A549 (cell line): ENCODE results near the gene ZNF692. TPM values are rescaled to one million over a fixed set of nuclear protein-coding genes. Genes with fewer than 3 reads are reported as not detected.

Experiments used
- ATAC-seq, 2 experiments: fragments of 200-7000 bp in 1 of 2; fragments of >200 bp in 1 of 2; cut with Nextera tagmentation in 1 of 2; cut with Tn5 transposase in 1 of 2; 3 replicates each; pipeline versions ENCODE4 v1.8.0 to v1.9.1; 2018 to 2020; ENCODE audit warnings: mild to moderate bottlenecking in 1 of 2, moderate library complexity in 1 of 2
- CTCF ChIA-PET: fragments of 300-600 bp; sonication (Branson Sonifier 250); formaldehyde crosslinking; extraction: SDS; loops from one replicate; lab custom pipeline; 2021; ENCODE audit warnings: antibody characterized with exemption, inconsistent platforms; lab: Yijun Ruan, JAX
- POLR2A ChIA-PET: fragments of 350-600 bp; formaldehyde crosslinking; extraction: SDS; loops from one replicate; lab custom pipeline; 2021; ENCODE audit warnings: antibody characterized with exemption, inconsistent platforms; lab: Yijun Ruan, JAX
- DNase-seq, 2 experiments: peaks; one replicate each; pipeline versions ENCODE4 v3.0.0 to v3.0.0-alpha.2; 2011 to 2016; ENCODE audit warnings: low read depth in 1 of 2, low spot score in 1 of 2
- FAIRE-seq: peaks from 2 replicates; lab custom pipeline; 2011; peaks lifted over from hg19 to GRCh38; lab: Jason Lieb, UNC
- H3K27ac ChIP-seq, 2 experiments: fragments of >200 bp; sonication (Bioruptor Twin); formaldehyde crosslinking; 3 replicates each; pipeline ENCODE4 v1.5.1; 2016 to 2017
- H3K4me1 ChIP-seq: fragments of >200 bp; sonication (Bioruptor Twin); formaldehyde crosslinking; 3 replicates; pipeline ENCODE4 v1.6.1; 2016
- H3K4me2 ChIP-seq: fragments of >200 bp; sonication (Bioruptor Twin); formaldehyde crosslinking; 3 replicates; pipeline ENCODE4 v1.6.1; 2016
- H3K4me3 ChIP-seq: fragments of >200 bp; sonication (Bioruptor Twin); formaldehyde crosslinking; 3 replicates; pipeline ENCODE4 v1.5.1; 2016
- H3K9me3 ChIP-seq: fragments of >200 bp; sonication (Bioruptor Twin); formaldehyde crosslinking; 3 replicates; pipeline ENCODE4 v1.6.1; 2016
- BHLHE40 ChIP-seq: IDR thresholded peaks from 2 replicates; pipeline ENCODE4 v1.6.1; 2012; ENCODE audit warnings: low read depth, low read length, inconsistent platforms
- CBX8 ChIP-seq: fragments of 200-600 bp; sonication (generic); IDR thresholded peaks from 2 replicates; pipeline ENCODE4 v1.6.1; 2016
- CTCF ChIP-seq: fragments of >200 bp; sonication (Bioruptor Twin); formaldehyde crosslinking; IDR thresholded peaks from 3 replicates; pipeline ENCODE4 v1.5.1; 2016
- EHMT2 ChIP-seq: fragments of 200-600 bp; sonication (generic); IDR thresholded peaks from 2 replicates; pipeline ENCODE4 v1.6.1; 2016; ENCODE audit warnings: antibody characterized with exemption, low read depth, mild to moderate bottlenecking, moderate library complexity
- EP300 ChIP-seq, 2 experiments: fragments of >200 bp; sonication (Bioruptor Twin); formaldehyde crosslinking; IDR thresholded peaks; 2 replicates in 1 of 2; 3 replicates in 1 of 2; pipeline ENCODE4 v1.6.1; 2016 to 2017
- HES2 ChIP-seq: fragments of >200 bp; sonication (Bioruptor Twin); formaldehyde crosslinking; IDR thresholded peaks from 2 replicates; pipeline ENCODE4 v1.6.1; 2016
- HOXB5 ChIP-seq: fragments of 250-450 bp; sonication (Bioruptor Pico); IDR thresholded peaks from 2 replicates; pipeline ENCODE4 v1.5.0; 2020; ENCODE audit warnings: mild to moderate bottlenecking, moderate library complexity
- JUN ChIP-seq, 2 experiments: fragments of >200 bp; sonication (Bioruptor Twin); formaldehyde crosslinking; IDR thresholded peaks; 2 replicates in 1 of 2; 3 replicates in 1 of 2; pipeline ENCODE4 v1.6.1; 2016 to 2017
- JUNB ChIP-seq: fragments of >200 bp; sonication (Bioruptor Twin); formaldehyde crosslinking; IDR thresholded peaks from 2 replicates; pipeline ENCODE4 v1.6.1; 2016
- KDM5A ChIP-seq: fragments of 200-600 bp; sonication (generic); IDR thresholded peaks from 2 replicates; pipeline ENCODE4 v1.6.1; 2016; ENCODE audit warnings: antibody characterized with exemption, mild to moderate bottlenecking
- MAFK ChIP-seq: fragments of 450-650 bp; IDR thresholded peaks from 2 replicates; pipeline ENCODE4 v1.6.1; 2014; ENCODE audit not compliant: partially characterized antibody
- MAZ ChIP-seq: fragments of 150-350 bp; IDR thresholded peaks from 2 replicates; pipeline ENCODE4 v1.6.1; 2014; ENCODE audit warnings: antibody characterized with exemption, low read depth, low read length, borderline replicate concordance
- NFE2L2 ChIP-seq: fragments of 150-350 bp; conservative IDR thresholded peaks from 2 replicates; pipeline ENCODE4 v1.6.1; 2014; ENCODE audit warnings: low read length
- NPAS2 ChIP-seq: fragments of 250-450 bp; sonication (Bioruptor Pico); IDR thresholded peaks from 2 replicates; pipeline ENCODE4 v1.8.0; 2022; ENCODE audit warnings: mild to moderate bottlenecking, moderate library complexity, borderline replicate concordance
- PHF8 ChIP-seq: fragments of 200-600 bp; sonication (generic); IDR thresholded peaks from 2 replicates; pipeline ENCODE4 v1.6.1; 2016; ENCODE audit warnings: low read depth, mild to moderate bottlenecking, antibody characterized with exemption, moderate library complexity, borderline replicate concordance
- POLR2A ChIP-seq: IDR thresholded peaks from 2 replicates; pipeline ENCODE4 v1.6.1; 2012; ENCODE audit warnings: mild to moderate bottlenecking, low read length
- RAD21 ChIP-seq, 2 experiments: fragments of >200 bp in 1 of 2; sonication (Bioruptor Twin) in 1 of 2; formaldehyde crosslinking in 1 of 2; IDR thresholded peaks in 1 of 2; conservative IDR thresholded peaks in 1 of 2; 2 replicates in 1 of 2; 3 replicates in 1 of 2; pipeline ENCODE4 v1.6.1; 2012 to 2018; ENCODE audit warnings: inconsistent platforms in 1 of 2
- RFX5 ChIP-seq: fragments of 450-650 bp; IDR thresholded peaks from 2 replicates; pipeline ENCODE4 v1.7.1; 2014; ENCODE audit warnings: antibody characterized with exemption, mild to moderate bottlenecking, moderate library complexity
- SREBF2 ChIP-seq: fragments of 450-650 bp; IDR thresholded peaks from 2 replicates; pipeline ENCODE4 v1.6.1; 2014; ENCODE audit warnings: mild to moderate bottlenecking, moderate library complexity
- TFCP2L1 ChIP-seq: fragments of 250-450 bp; sonication (Bioruptor Pico); IDR thresholded peaks from 2 replicates; pipeline ENCODE4 v1.5.0; 2021; ENCODE audit warnings: mild to moderate bottlenecking
- ZC3H11A ChIP-seq: fragments of 450-650 bp; IDR thresholded peaks from 2 replicates; pipeline ENCODE4 v1.6.1; 2014; ENCODE audit warnings: antibody characterized with exemption, mild to moderate bottlenecking
- WGBS: methylation state at CpG from one replicate; pipeline ENCODE4 v1.1.6; 2017; ENCODE audit errors: missing lambda C conversion rate; 5-methylcytosine and 5-hydroxymethylcytosine counted together
- polyA plus RNA-seq, 4 experiments: library from polyadenylated mRNA; depleted of rRNA in 3 of 4; stranded (reverse); fragments of >200 nt; fragmentation: RNase III in 1 of 4; extraction: RNeasy Plus Mini Kit Qiagen cat#74134 plus additional on column Dnase treatment in 1 of 4; gene quantifications; 2 replicates in 3 of 4; 3 replicates in 1 of 4; pipeline ENCODE4 v1.2.3, GENCODE V29; 2011 to 2017

Gene ZNF692
- polyA plus RNA-seq, 2 of the 4 experiments (the other 2 are of a cell fraction) = 19.8 to 46.8 TPM

- Histone ChIP-seq H3K27ac (no peak overlapping the region), H3K4me1 (peaks cover 4% of the 10 kb centered on the region; the same call in 1 of the 3 replicates), H3K9me3 (peaks cover 3% of the 10 kb centered on the region; the same call in 1 of the 3 replicates), H3K4me2 (no peak overlapping the region), H3K4me3 (no peak overlapping the region)
- POLR2A ChIA-PET = no interaction called here
- CTCF ChIA-PET = no interaction called here
- DNase-seq = no peak
- WGBS = 4% methylated on average over 2 of the region's 2 CpGs
- no peak for TF ChIP-seq EHMT2
- TF ChIP-seq JUNB = no peak
- TF ChIP-seq RFX5 = no peak
- TF ChIP-seq MAFK = no peak
- TF ChIP-seq CBX8 = no peak
- no peak for TF ChIP-seq TFCP2L1 (CRISPR knock-in tag)
- no peak for ATAC-seq
- FAIRE-seq = no peak
Observed at GRCh38 chr1:248901578-248901977, 42.7 kb upstream of the ZNF692 start.

- ChIA-PET CTCF (interaction anchor here (0.9 kb wide), 1 partner anchor 13 kb away, joined by 5 read pairs; no protein-coding TSS in a partner anchor), POLR2A (interaction anchor here (0.9 kb wide), 1 partner anchor 27 kb away, joined by 11 read pairs; no protein-coding TSS in a partner anchor)
- peaks cover 3% of the 10 kb centered on the region; the same call in 1 of the 3 replicates for H3K9me3 ChIP-seq
- no peak overlapping the region for H3K4me3 ChIP-seq
- no peak for FAIRE-seq
- H3K27ac ChIP-seq = no peak overlapping the region
- WGBS = 26% methylated on average over 1 of the region's 1 CpG
- TF ChIP-seq EHMT2 = no peak
- TF ChIP-seq KDM5A = no peak
- no peak for TF ChIP-seq NPAS2 (CRISPR knock-in tag)
- TF ChIP-seq POLR2A = no peak
- TF ChIP-seq PHF8 = no peak
- TF ChIP-seq RFX5 = no peak
- TF ChIP-seq SREBF2 = no peak
- TF ChIP-seq RAD21 (conservative IDR thresholded peaks at IDR 0.05 in 1 of 2, IDR thresholded peaks at IDR 0.05 in 1 of 2) = no peak
- no peak for TF ChIP-seq NFE2L2
- no peak for TF ChIP-seq HES2
- TF ChIP-seq CTCF = no peak
- no peak for TF ChIP-seq JUNB
- no peak for TF ChIP-seq JUN (IDR thresholded peaks at IDR 0.05)
- TF ChIP-seq HOXB5 (CRISPR knock-in tag) = no peak
- no peak for TF ChIP-seq MAZ
- TF ChIP-seq BHLHE40 = no peak
- no peak for TF ChIP-seq ZC3H11A
- no peak for TF ChIP-seq EP300 (IDR thresholded peaks at IDR 0.05)
- DNase-seq = no peak
- no peak for ATAC-seq
- peaks cover 4% of the 10 kb centered on the region; the same call in 1 of the 3 replicates for H3K4me1 ChIP-seq
- no peak overlapping the region for H3K4me2 ChIP-seq
Observed at GRCh38 chr1:248900637-248901036, 41.8 kb upstream of the ZNF692 start.

GRCh38 chr1:248897412-248898337 is 38.8 kb upstream of the ZNF692 start:
- ChIA-PET CTCF (interaction anchor here (1.1 kb wide), 1 partner anchor 13 kb away, joined by 3 read pairs; no protein-coding TSS in a partner anchor), POLR2A (no interaction called here)
- no peaks in the 10 kb centered on the region for H3K4me1 ChIP-seq
- 55% methylated on average over 6 of the region's 9 CpGs for WGBS
- TF ChIP-seq PHF8 = no peak
- H3K27ac ChIP-seq = no peak overlapping the region
- ATAC-seq (no peak; a peak in 1 of 6 replicates), DNase-seq (no peak), FAIRE-seq (no peak)
- peaks cover 3% of the 10 kb centered on the region; the same call in 1 of the 3 replicates for H3K9me3 ChIP-seq
- H3K4me3 ChIP-seq = no peak overlapping the region
- H3K4me2 ChIP-seq = no peak overlapping the region
